Muscle layer of colon (tissue), 2 donors: ENCODE data around the gene THEM5.
"Not testable (repeated sequence)": the region's sequence is repeated elsewhere in the genome, so short reads cannot be mapped to it uniquely, and the experiment has no call there.

Experiments
- H3K27ac ChIP-seq: one replicate; pipeline ENCODE4 v1.7.0; 2013; ENCODE audit warnings: low read depth, mild to moderate bottlenecking, low read length, moderate library complexity
- H3K27me3 ChIP-seq, 2 donors: one replicate each; pipeline ENCODE4 v1.7.0; 2013; ENCODE audit warnings: low read length in 2 of 2, mild to moderate bottlenecking in 2 of 2; ENCODE audit not compliant: insufficient read depth in 2 of 2, control insufficient read depth in 1 of 2
- H3K36me3 ChIP-seq: one replicate; pipeline ENCODE4 v1.7.0; 2013; ENCODE audit warnings: mild to moderate bottlenecking, low read length; ENCODE audit not compliant: insufficient read depth
- H3K4me1 ChIP-seq: one replicate; pipeline ENCODE4 v1.7.0; 2013; ENCODE audit warnings: mild to moderate bottlenecking, low read length; ENCODE audit not compliant: insufficient read depth
- H3K4me3 ChIP-seq, 2 donors: one replicate each; pipeline ENCODE4 v1.7.0; 2013; ENCODE audit warnings: low read length in 2 of 2, low read depth in 1 of 2, mild to moderate bottlenecking in 1 of 2, moderate library complexity in 1 of 2
- H3K9ac ChIP-seq: one replicate; pipeline ENCODE4 v1.7.0; 2013; ENCODE audit warnings: low read length
- H3K9me3 ChIP-seq: one replicate; pipeline ENCODE4 v1.7.0; 2013; ENCODE audit warnings: mild to moderate bottlenecking, low read length
- donor health status: abdominal sarcoma.
- donor health status: Adenocarcinoma of cecum.

THEM5 gene, protein sequence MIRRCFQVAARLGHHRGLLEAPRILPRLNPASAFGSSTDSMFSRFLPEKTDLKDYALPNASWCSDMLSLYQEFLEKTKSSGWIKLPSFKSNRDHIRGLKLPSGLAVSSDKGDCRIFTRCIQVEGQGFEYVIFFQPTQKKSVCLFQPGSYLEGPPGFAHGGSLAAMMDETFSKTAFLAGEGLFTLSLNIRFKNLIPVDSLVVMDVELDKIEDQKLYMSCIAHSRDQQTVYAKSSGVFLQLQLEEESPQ

GRCh38 chr1:151853411-151853943, at the start of gene THEM5:
TSS of gene THEM5 (minus strand) at chr1:151853712. CDS start at chr1:151853565, 147 bp downstream.
- Histone ChIP-seq H3K9ac (no peak within 1 kb of the TSS), H3K4me1 (no peaks in the 10 kb centered on the region), H3K27ac (no peak within 1 kb of the TSS), H3K9me3 (no peaks in the 10 kb centered on the region), H3K36me3 (no peaks in the 10 kb centered on the region), H3K27me3 (peaks cover 0 to 4% of the 10 kb centered on the region in 2 donors), H3K4me3 (no peak within 1 kb of the TSS)

DNA sequence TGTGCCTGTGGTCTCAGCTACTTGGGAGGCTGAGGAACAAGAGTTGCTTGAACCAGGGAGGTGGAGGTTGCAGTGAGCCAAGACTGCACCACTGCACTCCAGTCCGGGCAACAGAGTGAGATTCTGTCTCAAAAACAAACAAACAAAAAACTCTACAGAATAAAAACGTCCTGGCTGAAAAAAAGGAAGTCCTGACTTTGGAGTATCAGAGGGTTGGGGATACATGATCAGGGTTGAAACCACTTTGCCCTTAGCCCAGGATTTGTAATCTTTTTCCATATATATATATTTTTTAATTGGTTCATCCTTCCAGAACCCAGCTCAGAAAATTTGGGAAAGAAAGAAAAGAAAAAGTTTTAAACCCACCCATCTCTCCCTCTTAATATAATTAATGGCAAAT, 49.3 kb upstream of the THEM5 start:
- no peaks in the 10 kb centered on the region for H3K27me3 ChIP-seq
- H3K4me1 ChIP-seq = no peaks in the 10 kb centered on the region
- H3K4me3 ChIP-seq = no peak overlapping the region
- H3K36me3 ChIP-seq = no peaks in the 10 kb centered on the region
- H3K27ac ChIP-seq = no peak overlapping the region
- no peaks in the 10 kb centered on the region for H3K9me3 ChIP-seq
- no peak overlapping the region for H3K9ac ChIP-seq

DNA sequence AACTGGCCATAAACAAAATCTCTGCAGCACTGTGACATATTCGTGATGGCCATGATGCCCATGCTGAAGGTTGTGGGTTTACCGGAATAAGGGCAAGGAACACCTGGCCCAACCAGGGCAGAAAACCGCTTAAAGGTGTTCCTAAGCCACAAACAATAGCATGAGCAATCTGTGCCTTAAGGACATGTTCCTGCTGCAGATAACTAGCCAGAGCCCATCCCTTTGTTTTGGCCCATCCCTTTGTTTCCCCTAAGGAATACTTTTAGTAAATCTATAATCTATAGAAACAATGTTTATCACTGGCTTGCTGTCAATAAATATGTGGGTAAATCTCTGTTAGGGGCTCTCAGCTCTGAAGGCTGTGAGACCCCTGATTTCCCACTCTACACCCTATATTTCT, 47.3 kb upstream of the THEM5 start:
- not testable (repeated sequence) for H3K4me1 ChIP-seq, H3K27me3 ChIP-seq

GRCh38 chr1:151898519-151898991, 45.0 kb upstream of the THEM5 start:
- no peak overlapping the region for H3K27ac ChIP-seq
- H3K27me3 ChIP-seq = no peaks in the 10 kb centered on the region
- no peak overlapping the region for H3K4me3 ChIP-seq
- H3K9me3 ChIP-seq = no peaks in the 10 kb centered on the region
- no peaks in the 10 kb centered on the region for H3K4me1 ChIP-seq
- H3K36me3 ChIP-seq = peaks cover 5% of the 10 kb centered on the region
- no peak overlapping the region for H3K9ac ChIP-seq

More for the DNA sequence above, 47.3 kb upstream of the THEM5 start:
- H3K9ac ChIP-seq, H3K9me3 ChIP-seq, H3K27ac ChIP-seq, H3K36me3 ChIP-seq, H3K4me3 ChIP-seq: not testable (repeated sequence)

GRCh38 chr1:151897991-151898431, 44.5 kb upstream of the THEM5 start:
- H3K36me3 ChIP-seq = peaks cover 10% of the 10 kb centered on the region
- H3K9me3 ChIP-seq = no peaks in the 10 kb centered on the region
- no peak overlapping the region for H3K9ac ChIP-seq
- H3K4me3 ChIP-seq = no peak overlapping the region
- H3K27me3 ChIP-seq = no peaks in the 10 kb centered on the region
- no peaks in the 10 kb centered on the region for H3K4me1 ChIP-seq
- no peak overlapping the region for H3K27ac ChIP-seq

GRCh38 chr1:151893176-151893924, 39.8 kb upstream of the THEM5 start:
- H3K36me3 ChIP-seq = peaks cover 14% of the 10 kb centered on the region
- H3K27ac ChIP-seq = no peak overlapping the region
- no peak overlapping the region for H3K4me3 ChIP-seq
- no peaks in the 10 kb centered on the region for H3K9me3 ChIP-seq
- no peaks in the 10 kb centered on the region for H3K4me1 ChIP-seq
- H3K27me3 ChIP-seq = no peaks in the 10 kb centered on the region
- no peak overlapping the region for H3K9ac ChIP-seq

DNA sequence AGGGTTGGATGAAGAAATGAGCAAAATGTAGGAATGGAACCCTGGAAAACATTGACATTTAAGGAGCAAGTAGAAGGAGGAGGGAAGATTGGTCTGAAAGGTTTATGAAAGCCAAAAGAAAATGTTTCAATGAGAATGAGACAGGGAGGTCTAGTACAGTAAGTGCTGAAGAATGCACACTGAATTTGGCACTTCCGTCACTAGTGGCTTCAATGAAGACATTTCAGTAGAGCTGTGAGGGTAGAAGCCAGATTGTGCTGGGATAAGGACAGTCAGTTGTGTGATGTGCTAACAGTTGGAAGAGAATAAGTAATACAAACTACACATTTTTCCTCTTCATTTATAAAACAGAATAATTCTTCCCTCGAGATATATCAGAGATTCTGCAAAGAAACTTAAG, 38.7 kb upstream of the THEM5 start:
- Histone ChIP-seq H3K27ac (no peak overlapping the region), H3K36me3 (peaks cover 24% of the 10 kb centered on the region), H3K27me3 (no peaks in the 10 kb centered on the region), H3K4me3 (no peak overlapping the region), H3K9ac (no peak overlapping the region), H3K4me1 (no peaks in the 10 kb centered on the region), H3K9me3 (no peaks in the 10 kb centered on the region)

DNA sequence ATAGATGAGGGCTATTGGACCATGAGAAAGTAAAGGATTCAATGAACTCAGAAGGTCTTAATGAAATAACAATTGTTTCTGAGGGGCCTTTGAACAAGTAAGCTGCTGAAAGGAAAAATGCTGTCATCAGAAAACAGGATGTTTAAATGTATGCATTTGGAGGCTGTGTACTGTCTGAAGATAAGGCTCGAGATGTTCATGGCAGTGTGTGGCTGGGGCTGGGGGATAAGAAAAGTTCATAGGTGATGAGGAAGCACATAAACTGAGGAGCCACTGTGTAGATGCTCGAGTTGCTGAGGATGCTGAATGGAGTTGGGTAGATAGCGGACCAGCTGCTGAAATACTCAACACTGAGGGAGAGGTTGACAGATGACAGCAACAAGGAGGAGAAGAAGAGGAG, 38.0 kb upstream of the THEM5 start:
- Histone ChIP-seq H3K36me3 (peaks cover 24% of the 10 kb centered on the region), H3K9ac (no peak overlapping the region), H3K27me3 (no peaks in the 10 kb centered on the region), H3K27ac (no peak overlapping the region), H3K4me3 (no peak overlapping the region), H3K9me3 (no peaks in the 10 kb centered on the region), H3K4me1 (no peaks in the 10 kb centered on the region)

DNA sequence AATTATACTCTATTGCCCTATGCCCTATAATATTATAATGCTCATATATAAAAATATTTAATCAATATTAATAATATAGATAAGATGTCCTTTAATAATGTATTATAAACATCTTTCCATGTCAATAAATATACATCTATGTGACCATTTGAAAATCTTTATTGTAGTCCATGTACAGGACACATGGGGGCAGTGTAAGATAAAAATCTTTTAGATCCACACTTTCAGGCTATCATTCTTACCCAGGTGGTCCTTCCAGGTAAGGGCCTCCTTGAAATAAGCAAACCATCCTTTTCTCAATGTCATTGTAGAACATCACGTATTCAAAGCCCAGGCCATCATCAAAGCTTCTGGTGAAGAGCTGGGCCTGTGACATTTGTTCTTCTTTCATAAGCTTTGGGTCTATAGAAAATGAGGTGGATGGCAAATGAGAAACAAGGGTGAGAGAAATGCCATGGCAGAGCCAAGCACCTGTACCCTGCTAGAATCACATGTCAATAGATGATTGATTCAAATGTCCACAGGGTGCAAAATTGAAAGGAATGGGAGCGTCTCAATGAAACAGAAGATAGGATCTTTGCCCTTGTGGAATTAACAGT, 35.6 kb upstream of the THEM5 start:
- Histone ChIP-seq H3K4me3 (no peak overlapping the region), H3K9ac (no peak overlapping the region), H3K27me3 (no peaks in the 10 kb centered on the region), H3K27ac (no peak overlapping the region), H3K36me3 (peaks cover 19% of the 10 kb centered on the region), H3K9me3 (no peaks in the 10 kb centered on the region), H3K4me1 (no peaks in the 10 kb centered on the region)

- H3K27ac ChIP-seq = no peak overlapping the region
- peaks cover 12% of the 10 kb centered on the region for H3K36me3 ChIP-seq
- H3K27me3 ChIP-seq = no peaks in the 10 kb centered on the region
- no peaks in the 10 kb centered on the region for H3K4me1 ChIP-seq
- H3K4me3 ChIP-seq = no peak overlapping the region
- H3K9ac ChIP-seq = no peak overlapping the region
- H3K9me3 ChIP-seq = no peaks in the 10 kb centered on the region
These were observed 33.5 kb upstream of the THEM5 start for GRCh38 chr1:151887028-151887427.

DNA sequence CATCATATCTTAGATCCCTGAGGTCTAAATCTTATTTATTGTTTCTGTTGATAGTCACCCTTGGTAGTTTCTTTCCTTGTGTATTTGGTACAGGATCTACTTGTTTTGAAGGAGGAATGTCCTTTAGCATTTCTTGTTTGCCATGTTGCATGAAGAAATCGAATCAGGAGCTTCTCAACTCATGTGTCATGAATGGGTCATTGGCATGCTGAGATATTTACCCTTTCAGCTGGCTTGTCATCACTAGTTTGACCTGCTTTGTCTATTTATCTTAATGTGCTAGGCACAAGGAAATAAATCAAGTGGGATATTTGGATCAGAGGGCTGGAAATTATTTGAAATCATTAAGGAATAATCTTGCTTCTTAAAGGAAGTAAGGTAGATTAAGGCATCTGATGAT, 32.0 kb upstream of the THEM5 start:
- Histone ChIP-seq H3K36me3 (peaks cover 11% of the 10 kb centered on the region), H3K27ac (no peak overlapping the region)

More for the DNA sequence above, 32.0 kb upstream of the THEM5 start:
- no peak overlapping the region for H3K9ac ChIP-seq
- no peak overlapping the region for H3K4me3 ChIP-seq
- H3K4me1 ChIP-seq = no peaks in the 10 kb centered on the region
- no peaks in the 10 kb centered on the region for H3K9me3 ChIP-seq
- H3K27me3 ChIP-seq = no peaks in the 10 kb centered on the region
